ENCODE data around the gene DHRS13.

Gene DHRS13

DNA sequence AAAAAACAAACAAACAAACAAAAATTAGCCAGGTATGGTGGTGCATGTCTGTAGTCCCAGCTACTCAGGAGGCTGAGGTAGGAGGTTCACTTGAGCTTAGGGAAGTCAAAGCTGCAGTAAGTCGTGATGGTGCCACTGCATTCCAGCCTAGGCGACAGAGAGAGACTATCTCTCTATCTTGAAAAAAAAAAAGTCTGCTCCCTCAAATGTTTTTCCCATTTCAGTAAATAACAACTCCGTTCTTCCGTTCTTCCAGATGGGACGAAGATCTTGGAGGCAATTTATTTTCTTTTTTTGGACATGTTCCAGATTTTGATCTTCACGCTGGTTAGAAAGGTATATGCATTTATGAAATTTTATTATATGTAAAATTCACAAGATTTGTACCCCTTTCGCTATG, 29.0 kb downstream of the DHRS13 start:
- POLR2A ChIA-PET: no interaction called here
- DNase-seq (ENCODE audit: low read depth, low spot score): no peak
- CTCF ChIA-PET: interaction anchor here (2.4 kb wide), 1 partner anchor 110 kb away, joined by 17 read pairs; no protein-coding TSS in a partner anchor

GRCh38 chr17:28871056-28871579, 31.8 kb downstream of the DHRS13 start:
- no peak overlapping the region for H3K4me3 ChIP-seq (ENCODE audit: low read depth, low read length)
- no peak for DNase-seq (ENCODE audit: low read depth, low spot score)
- ChIA-PET POLR2A (interaction anchor here (0.7 kb wide), 1 partner anchor 102 kb away, joined by 3 read pairs; no protein-coding TSS in a partner anchor), CTCF (interaction anchor here (1.2 to 1.3 kb wide), 2 partner anchors 13 to 108 kb away, joined by 3 to 6 read pairs; no protein-coding TSS in a partner anchor)
- TF ChIP-seq CTCF (IDR thresholded peaks at IDR 0.05; ENCODE audit: insufficient read depth, low read length, missing control alignments): no peak

More for the DNA sequence above, 29.0 kb downstream of the DHRS13 start:
- no peak overlapping the region for H3K4me3 ChIP-seq (ENCODE audit: low read depth, low read length)
- TF ChIP-seq CTCF (IDR thresholded peaks at IDR 0.05; ENCODE audit: insufficient read depth, low read length, missing control alignments): no peak

DNA sequence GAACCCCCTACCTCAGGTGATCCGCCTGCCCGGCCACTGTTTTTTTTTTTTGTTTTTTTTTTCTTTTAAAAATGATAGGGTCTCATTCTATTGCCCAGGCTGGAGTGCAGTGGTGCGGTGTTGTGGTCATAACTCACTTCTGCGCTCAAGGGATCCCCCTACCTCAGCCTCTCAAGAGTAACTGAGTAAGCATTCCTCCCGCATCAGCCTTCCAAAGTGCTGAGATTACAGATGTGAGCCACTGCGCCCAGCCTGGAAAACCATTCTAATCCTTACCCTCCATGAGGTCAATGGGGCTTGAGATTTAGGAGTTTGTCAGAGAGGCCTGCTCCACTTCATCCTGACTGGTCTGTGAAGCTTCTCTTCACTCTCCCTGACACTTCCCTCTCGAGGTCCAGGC, 35.6 kb downstream of the DHRS13 start:
- no peak for TF ChIP-seq CTCF (IDR thresholded peaks at IDR 0.05; ENCODE audit: insufficient read depth, low read length, missing control alignments)
- ChIA-PET POLR2A (no interaction called here), CTCF (interaction anchor here (0.7 kb wide), 1 partner anchor 17 kb away, joined by 3 read pairs; no protein-coding TSS in a partner anchor)
- no peak overlapping the region for H3K4me3 ChIP-seq (ENCODE audit: low read depth, low read length)
- DNase-seq (ENCODE audit: low read depth, low spot score): no peak

DNA sequence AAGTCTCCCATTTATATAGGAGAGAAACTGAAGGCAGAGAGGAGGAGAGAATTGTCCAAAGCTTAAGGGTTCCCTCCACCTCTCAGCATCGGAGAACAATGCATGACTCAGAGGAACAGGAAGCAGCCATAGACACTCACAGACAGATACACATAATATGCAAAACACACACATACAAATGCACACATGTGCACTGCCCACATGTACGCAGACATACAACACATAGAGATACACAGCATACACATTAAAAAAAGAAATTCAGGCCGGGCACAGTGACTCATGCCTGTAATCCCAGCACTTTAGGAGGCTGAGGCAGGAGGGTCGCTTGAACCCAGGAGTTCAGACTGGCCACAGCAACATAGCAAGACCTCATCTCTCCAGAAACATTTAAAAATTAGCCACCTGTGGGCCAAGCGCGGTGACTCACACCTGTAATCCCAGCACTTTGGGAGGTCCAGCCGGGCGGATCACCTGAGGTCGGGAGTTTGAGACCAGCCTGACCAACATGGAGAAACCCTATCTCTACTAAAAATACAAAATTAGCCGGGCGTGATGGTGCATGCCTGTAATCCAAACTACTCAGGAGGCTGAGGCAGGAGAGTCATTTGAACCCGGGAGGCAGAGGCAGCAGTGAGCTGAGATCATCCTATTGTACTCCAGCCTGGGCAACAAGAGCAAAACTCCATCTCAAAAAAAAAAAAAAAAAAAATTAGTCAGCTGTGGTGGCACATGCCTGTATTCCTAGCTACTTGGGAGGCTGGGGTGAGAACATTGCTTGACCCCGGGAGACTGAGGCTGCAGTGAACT, 36.7 kb downstream of the DHRS13 start:
- ChIA-PET POLR2A (interaction anchor here (0.6 to 1.0 kb wide), 2 partner anchors 101 to 121 kb away, joined by 3 read pairs; no protein-coding TSS in a partner anchor), CTCF (interaction anchor here (0.7 to 1.3 kb wide), 2 partner anchors 11 to 51 kb away, joined by 3 to 4 read pairs; no protein-coding TSS in a partner anchor)
- H3K4me3 ChIP-seq (ENCODE audit: low read depth, low read length): no peak overlapping the region
- no peak for TF ChIP-seq CTCF (IDR thresholded peaks at IDR 0.05; ENCODE audit: insufficient read depth, low read length, missing control alignments)
- DNase-seq (ENCODE audit: low read depth, low spot score): no peak

GRCh38 chr17:28864991-28865849, 37.7 kb downstream of the DHRS13 start:
- DNase-seq (ENCODE audit: low read depth, low spot score): no peak
- CTCF ChIA-PET: interaction anchor here (0.7 to 1.3 kb wide), 2 partner anchors 10 to 52 kb away, joined by 3 to 4 read pairs; no protein-coding TSS in a partner anchor
- no peak for TF ChIP-seq CTCF (IDR thresholded peaks at IDR 0.05; ENCODE audit: insufficient read depth, low read length, missing control alignments)
- POLR2A ChIA-PET: interaction anchor here (1.0 kb wide), 1 partner anchor 120 kb away, joined by 3 read pairs; no protein-coding TSS in a partner anchor
- no peak overlapping the region for H3K4me3 ChIP-seq (ENCODE audit: low read depth, low read length)
